Gastroesophageal sphincter (tissue), 4 donors: Measurements from ENCODE around the gene LRRC51. TPM values are rescaled to one million over a fixed set of nuclear protein-coding genes. Genes with fewer than 3 reads are reported as not detected.
A peak's percentile ranks its signal among the peaks of the same experiment; 100 is the strongest.

Source experiments
- ATAC-seq: fragments of 150-250 bp; one replicate; pipeline ENCODE4 v1.9.1; 2016; ENCODE audit warnings: mild to moderate bottlenecking, moderate library complexity
- H3K27ac ChIP-seq, 4 donors: fragments of 200-600 bp; sonication (generic) in 3 of 4; 1 replicate in 3 of 4; 2 replicates in 1 of 4; pipeline ENCODE4 v1.5.1; 2016 to 2019
- H3K27me3 ChIP-seq: fragments of 200-600 bp; sonication (generic); one replicate; pipeline ENCODE4 v1.5.1; 2019
- H3K36me3 ChIP-seq, 2 donors: fragments of 200-600 bp; sonication (generic); one replicate each; pipeline ENCODE4 v1.5.1; 2019; ENCODE audit warnings: control low read depth in 1 of 2
- H3K4me1 ChIP-seq, 3 donors: fragments of 200-600 bp; sonication (generic); 1 replicate in 2 of 3; 2 replicates in 1 of 3; pipeline ENCODE4 v1.5.1; 2016 to 2019; ENCODE audit warnings: control low read depth in 2 of 3
- H3K4me3 ChIP-seq, 2 donors: fragments of 200-600 bp; sonication (generic); one replicate each; pipeline ENCODE4 v1.5.1; 2019; ENCODE audit warnings: mild to moderate bottlenecking in 1 of 2, moderate library complexity in 1 of 2
- H3K9me3 ChIP-seq, 3 donors: fragments of 200-600 bp; sonication (generic); one replicate each; pipeline ENCODE4 v1.5.1; 2017 to 2019; ENCODE audit warnings: control low read depth in 2 of 3
- CTCF ChIP-seq, 4 experiments: fragments of 200-600 bp in 2 of 4; fragments of 450-650 bp in 2 of 4; sonication (generic) in 1 of 4; IDR thresholded peaks; one replicate each; pipeline ENCODE4 v1.5.1; 2017 to 2019; ENCODE audit warnings: antibody characterized with exemption in 4 of 4, mild to moderate bottlenecking in 2 of 4, moderate library complexity in 2 of 4
- EP300 ChIP-seq: sonication (generic); formaldehyde crosslinking; IDR thresholded peaks from one replicate; pipeline ENCODE4 v1.6.1; 2017; ENCODE audit warnings: antibody characterized with exemption, mild to moderate bottlenecking
- POLR2A ChIP-seq, 2 donors: fragments of 450-650 bp; IDR thresholded peaks; one replicate each; pipeline ENCODE4 v1.6.1; 2017; ENCODE audit warnings: antibody characterized with exemption in 2 of 2, mild to moderate bottlenecking in 2 of 2, moderate library complexity in 1 of 2
- POLR2AphosphoS5 ChIP-seq: sonication (generic); formaldehyde crosslinking; IDR thresholded peaks from one replicate; pipeline ENCODE4 v1.6.1; 2017; ENCODE audit warnings: antibody characterized with exemption
- WGBS, 2 donors: methylation state at CpG; one replicate each; pipeline ENCODE4 v1.1.5; 2018; ENCODE audit warnings: low coverage in 1 of 2; 5-methylcytosine and 5-hydroxymethylcytosine counted together
- total RNA-seq, 4 donors: library from RNA; depleted of rRNA; stranded (reverse); fragments of >200 nt; gene quantifications; one replicate each; pipeline ENCODE4 v1.1.0, GENCODE V29; 2016

LRRC51 gene
- total RNA-seq, 4 donors from 2014 or later, result 6.4 to 18.4 (median 10.7) TPM

GRCh38 chr11:72078477-72078876 lies 2.2 kb upstream of the LRRC51 start:
- TF ChIP-seq EP300 (no peak), CTCF (IDR thresholded peaks at IDR 0.05) (no peak), POLR2AphosphoS5 (no peak), POLR2A (IDR thresholded peaks at IDR 0.05) (no peak)
- Histone ChIP-seq H3K27ac (peak overlapping the region; percentile 43 to 97 (median 85)), H3K4me1 (peaks cover 0 to 44% (median 0%) of the 10 kb centered on the region in 3 donors), H3K27me3 (no peaks in the 10 kb centered on the region), H3K9me3 (no peaks in the 10 kb centered on the region), H3K4me3 (no peak overlapping the region), H3K36me3 (no peaks in the 10 kb centered on the region)
- 35 to 77% methylated on average over 3 to 6 of the region's 6 CpGs for WGBS, 2 donors
- ATAC-seq, result no peak

GRCh38 chr11:72079819-72080325 lies 778 bp upstream of the LRRC51 start:
- H3K27ac ChIP-seq, result peak overlapping the region; percentile 69 to 97 (median 94)
- H3K36me3 ChIP-seq, result no peaks in the 10 kb centered on the region
- TF ChIP-seq CTCF (IDR thresholded peaks at IDR 0.05) (no peak), EP300 (no peak), POLR2A (IDR thresholded peaks at IDR 0.05) (no peak), POLR2AphosphoS5 (no peak)
- no peaks in the 10 kb centered on the region for H3K27me3 ChIP-seq
- H3K9me3 ChIP-seq, result no peaks in the 10 kb centered on the region
- H3K4me3 ChIP-seq, result peak overlapping the region; percentile 54 to 79
- peaks cover 0 to 37% (median 0%) of the 10 kb centered on the region in 3 donors for H3K4me1 ChIP-seq
- whole genome bisulfite sequencing, 2 donors, result 1 to 5% methylated on average over 13 to 16 of the region's 16 CpGs
- ATAC-seq, result no peak

GRCh38 chr11:72081184-72081644 lies 564 bp downstream of the LRRC51 start:
- no peaks in the 10 kb centered on the region for H3K36me3 ChIP-seq
- no peak for ATAC-seq
- peak overlapping the region; percentile 75 to 97 (median 94) for H3K27ac ChIP-seq
- H3K4me1 ChIP-seq, result peaks cover 0 to 37% (median 0%) of the 10 kb centered on the region in 3 donors
- TF ChIP-seq EP300, result no peak
- TF ChIP-seq POLR2A (IDR thresholded peaks at IDR 0.05), result no peak
- no peak for TF ChIP-seq POLR2AphosphoS5
- TF ChIP-seq CTCF (IDR thresholded peaks at IDR 0.05), result no peak
- WGBS, 2 donors, result 50 to 63% methylated on average over 6 to 21 of the region's 21 CpGs
- no peaks in the 10 kb centered on the region for H3K9me3 ChIP-seq
- peak overlapping the region; percentile 54 to 79 for H3K4me3 ChIP-seq
- no peaks in the 10 kb centered on the region for H3K27me3 ChIP-seq

GRCh38 chr11:72081821-72082453 lies 1.3 kb downstream of the LRRC51 start:
- Histone ChIP-seq H3K36me3 (no peaks in the 10 kb centered on the region), H3K9me3 (no peaks in the 10 kb centered on the region), H3K4me3 (no peak overlapping the region), H3K4me1 (peaks cover 0 to 37% (median 0%) of the 10 kb centered on the region in 3 donors), H3K27me3 (no peaks in the 10 kb centered on the region), H3K27ac (peak overlapping the region in 1 of 4 donors; percentile 95)
- no peak for ATAC-seq
- TF ChIP-seq CTCF (IDR thresholded peaks at IDR 0.05) (no peak), POLR2A (IDR thresholded peaks at IDR 0.05) (no peak), EP300 (no peak), POLR2AphosphoS5 (no peak)
- 96 to 100% methylated on average over 3 of the region's 3 CpGs for WGBS, 2 donors

- WGBS, 2 donors, result 71 to 89% methylated on average over 1 of the region's 2 CpGs
- peaks cover 0 to 31% (median 0%) of the 10 kb centered on the region in 3 donors for H3K4me1 ChIP-seq
- ATAC-seq, result no peak
- H3K36me3 ChIP-seq, result peaks cover 0 to 7% of the 10 kb centered on the region in 2 donors
- H3K9me3 ChIP-seq, result no peaks in the 10 kb centered on the region
- H3K27ac ChIP-seq, result no peak overlapping the region
- H3K4me3 ChIP-seq, result no peak overlapping the region
- H3K27me3 ChIP-seq, result no peaks in the 10 kb centered on the region
- TF ChIP-seq CTCF (IDR thresholded peaks at IDR 0.05), result no peak
- no peak for TF ChIP-seq POLR2AphosphoS5
Measured at GRCh38 chr11:72083414-72083813, 2.8 kb downstream of the LRRC51 start.
